Psoas muscle (tissue), 8 donors: ENCODE data around the gene ZNF346. TPM values are rescaled to one million over a fixed set of nuclear protein-coding genes. Genes with fewer than 3 reads are reported as not detected.

Source experiments
- ATAC-seq, 4 donors: fragments of 200-7000 bp; cut with Tn5 transposase; one replicate each; pipeline ENCODE4 v1.9.1; 2020; ENCODE audit warnings: moderate library complexity in 3 of 4, mild to moderate bottlenecking in 2 of 4
- DNase-seq, 2 donors: peaks; one replicate each; pipeline ENCODE4 v3.0.0-alpha.2; 2020
- H3K27ac ChIP-seq: fragments of 200-600 bp; one replicate; pipeline ENCODE4 v1.8.0; 2022
- H3K27me3 ChIP-seq, 3 donors: fragments of 200-600 bp in 1 of 3; one replicate each; pipeline versions ENCODE4 v1.6.1 to v1.8.0; 2013 to 2022; ENCODE audit warnings: low read length in 2 of 3, mild to moderate bottlenecking in 2 of 3, moderate library complexity in 1 of 3; ENCODE audit not compliant: insufficient read depth in 3 of 3
- H3K36me3 ChIP-seq, 2 donors: fragments of 200-600 bp in 1 of 2; one replicate each; pipeline versions ENCODE4 v1.6.1 to v1.8.0; 2013 to 2022; ENCODE audit warnings: low read depth in 1 of 2, mild to moderate bottlenecking in 1 of 2, moderate library complexity in 1 of 2; ENCODE audit not compliant: insufficient read depth in 1 of 2
- H3K4me1 ChIP-seq: fragments of 200-600 bp; one replicate; pipeline ENCODE4 v1.8.0; 2022
- H3K4me3 ChIP-seq: fragments of 200-600 bp; one replicate; pipeline ENCODE4 v1.8.0; 2022; ENCODE audit warnings: mild to moderate bottlenecking
- H3K9me3 ChIP-seq: fragments of 200-600 bp; one replicate; pipeline ENCODE4 v1.8.0; 2022
- CTCF ChIP-seq: fragments of 200-600 bp; IDR thresholded peaks from one replicate; pipeline ENCODE4 v1.8.0; 2022; ENCODE audit warnings: antibody characterized with exemption
- WGBS, 3 donors: extraction: QIAGEN DNeasy Blood & Tissue Kit; methylation state at CpG; one replicate each; pipeline versions ENCODE4 v1.1.6 to v1.1.7; 2013; 5-methylcytosine and 5-hydroxymethylcytosine counted together
- intact Hi-C, 2 donors: fragments of 100-400 bp; cut with DNase I; formaldehyde crosslinking; loops; one replicate each; pipeline versions ENCODE4 v1.11.0 to v1.14.2; 2022
- polyA plus RNA-seq, 3 donors: library from polyadenylated mRNA; stranded (reverse); fragments of 200-250 nt; gene quantifications; one replicate each; pipeline ENCODE4 v1.2.3, GENCODE V29; 2013
- total RNA-seq, 4 donors: library from RNA; stranded (reverse); fragmentation: NEBNext Ultra II Directional in 2 of 4; extraction: Animal tissue kit (Norgen Biotek cat#: 25700) in 2 of 4; gene quantifications; one replicate each; pipeline versions ENCODE4 v1.2.1 to v1.2.4, GENCODE V29; 2021 to 2023
- donor health status: healthy with polysubstance abuse.
- donor health status: DM: no; HTN: no; CAD: no; lungs with moderate emphysema.
- donor health status: Bipolar disorder and iron deficiency.
- donor health status: healthy.
- donor health status: DM: yes; HTN: yes; CAD: no.
- donor health status: DM: no; HTN: no; CAD: no.
- donor health status: DM: no; HTN: no; CAD: no.
- donor health status: DM: yes; HTN: yes; CAD: no.

ZNF346 gene
- total and polyA plus RNA-seq, 7 donors: 3.5 to 8.3 (median 6.7) TPM

- H3K4me1 ChIP-seq: no peaks in the 10 kb centered on the region
- no peaks in the 10 kb centered on the region for H3K27me3 ChIP-seq
- H3K9me3 ChIP-seq: peaks cover 6% of the 10 kb centered on the region
- ATAC-seq (no peak), DNase-seq (no peak)
- no peak overlapping the region for H3K27ac ChIP-seq
- WGBS, 3 donors: 42 to 62% (median 58%) methylated on average over 1 of the region's 1 CpG
- intact Hi-C loops: no loop called here
- TF ChIP-seq CTCF: no peak
- no peak overlapping the region for H3K4me3 ChIP-seq
- peaks cover 0 to 18% of the 10 kb centered on the region in 2 donors for H3K36me3 ChIP-seq
These were observed 13.5 kb downstream of the ZNF346 start for GRCh38 chr5:177035976-177036375.

- Histone ChIP-seq H3K27me3 (no peaks in the 10 kb centered on the region), H3K9me3 (peaks cover 1% of the 10 kb centered on the region), H3K27ac (no peak overlapping the region), H3K4me1 (no peaks in the 10 kb centered on the region), H3K36me3 (peaks cover 0 to 22% of the 10 kb centered on the region in 2 donors), H3K4me3 (no peak overlapping the region)
- DNase-seq: no peak
- no peak for ATAC-seq
- intact Hi-C loops: no loop called here
- WGBS, 3 donors: 61 to 80% (median 75%) methylated on average over 5 of the region's 5 CpGs
- no peak for TF ChIP-seq CTCF
These were observed 13.9 kb downstream of the ZNF346 start for GRCh38 chr5:177036443-177036842.

- ATAC-seq: no peak
- no peak overlapping the region for H3K4me3 ChIP-seq
- no peak for DNase-seq
- intact Hi-C loops: no loop called here
- no peaks in the 10 kb centered on the region for H3K9me3 ChIP-seq
- H3K27ac ChIP-seq: no peak overlapping the region
- H3K36me3 ChIP-seq: peaks cover 4 to 27% of the 10 kb centered on the region in 2 donors
- H3K27me3 ChIP-seq: no peaks in the 10 kb centered on the region
- H3K4me1 ChIP-seq: no peaks in the 10 kb centered on the region
- TF ChIP-seq CTCF: no peak
- 87 to 92% (median 92%) methylated on average over 5 of the region's 5 CpGs for WGBS, 3 donors
These were observed 14.4 kb downstream of the ZNF346 start for GRCh38 chr5:177036921-177037320.

GRCh38 chr5:177040814-177041420 lies 18.4 kb downstream of the ZNF346 start:
- H3K4me1 ChIP-seq: no peaks in the 10 kb centered on the region
- DNase-seq (no peak), ATAC-seq (peak in 3 of 4 donors; percentile 32 to 64 (median 44))
- 57 to 74% (median 62%) methylated on average over 3 of the region's 3 CpGs for WGBS, 3 donors
- intact Hi-C loops: no loop called here
- no peaks in the 10 kb centered on the region for H3K27me3 ChIP-seq
- H3K4me3 ChIP-seq: no peak overlapping the region
- no peak overlapping the region for H3K27ac ChIP-seq
- H3K9me3 ChIP-seq: no peaks in the 10 kb centered on the region
- TF ChIP-seq CTCF: no peak
- peaks cover 19 to 57% of the 10 kb centered on the region in 2 donors for H3K36me3 ChIP-seq

GRCh38 chr5:177041936-177042335 lies 19.4 kb downstream of the ZNF346 start:
- no peaks in the 10 kb centered on the region for H3K4me1 ChIP-seq
- H3K9me3 ChIP-seq: no peaks in the 10 kb centered on the region
- DNase-seq (no peak), ATAC-seq (no peak)
- TF ChIP-seq CTCF: no peak
- intact Hi-C loops: no loop called here
- WGBS, 3 donors: 92 to 98% (median 95%) methylated on average over 2 of the region's 2 CpGs
- H3K27me3 ChIP-seq: no peaks in the 10 kb centered on the region
- H3K4me3 ChIP-seq: no peak overlapping the region
- peaks cover 19 to 65% of the 10 kb centered on the region in 2 donors for H3K36me3 ChIP-seq
- no peak overlapping the region for H3K27ac ChIP-seq
